Measurements from ENCODE around the gene B9D1.

B9D1 gene

GRCh38 chr17:19328441-19329061 is 34.0 kb downstream of the B9D1 start:
- no peak for TF ChIP-seq CTCF (IDR thresholded peaks at IDR 0.05; ENCODE audit: low read depth, low read length, missing control alignments)
- no peak for DNase-seq (ENCODE audit: low read depth)
- no peak overlapping the region for H3K4me3 ChIP-seq (ENCODE audit: low read depth, low read length)

- no peak overlapping the region for H3K4me3 ChIP-seq (ENCODE audit: low read depth, low read length)
- TF ChIP-seq CTCF (IDR thresholded peaks at IDR 0.05; ENCODE audit: low read depth, low read length, missing control alignments): no peak
- no peak for DNase-seq (ENCODE audit: low read depth)
These were observed 35.3 kb downstream of the B9D1 start for GRCh38 chr17:19327031-19327783.

GRCh38 chr17:19325542-19325941 is 37.0 kb downstream of the B9D1 start:
- no peak for TF ChIP-seq CTCF (IDR thresholded peaks at IDR 0.05; ENCODE audit: low read depth, low read length, missing control alignments)
- H3K4me3 ChIP-seq (ENCODE audit: low read depth, low read length): no peak overlapping the region
- DNase-seq (ENCODE audit: low read depth): no peak

- TF ChIP-seq CTCF (IDR thresholded peaks at IDR 0.05; ENCODE audit: low read depth, low read length, missing control alignments): no peak
- DNase-seq (ENCODE audit: low read depth): no peak
- H3K4me3 ChIP-seq (ENCODE audit: low read depth, low read length): no peak overlapping the region
These were observed 39.7 kb downstream of the B9D1 start for GRCh38 chr17:19322861-19323260.

- no peak overlapping the region for H3K4me3 ChIP-seq (ENCODE audit: low read depth, low read length)
- no peak for DNase-seq (ENCODE audit: low read depth)
- TF ChIP-seq CTCF (IDR thresholded peaks at IDR 0.05; ENCODE audit: low read depth, low read length, missing control alignments): no peak
These were observed 40.4 kb downstream of the B9D1 start for GRCh38 chr17:19322129-19322505.

- peak; percentile 24 for TF ChIP-seq CTCF (IDR thresholded peaks at IDR 0.05; ENCODE audit: low read depth, low read length, missing control alignments)
- no peak overlapping the region for H3K4me3 ChIP-seq (ENCODE audit: low read depth, low read length)
These were observed 40.9 kb downstream of the B9D1 start for GRCh38 chr17:19321481-19322128.

More at GRCh38 chr17:19321481-19322128, 40.9 kb downstream of the B9D1 start:
- DNase-seq (ENCODE audit: low read depth): no peak

Measured in GM12864 (cell line).